GM18870 (cell line): Measurements from ENCODE around the gene PHACTR3.

Experiments used
- ATAC-seq: cut with Tn5 transposase; IDR thresholded peaks from one replicate; pipeline ENCODE4 v1.9.1; 2021; ENCODE audit warnings: moderate library complexity; ENCODE audit not compliant: unreplicated experiment

PHACTR3 gene

GRCh38 chr20:59588236-59588855 is 16.0 kb upstream of the PHACTR3 start:
- ATAC-seq = no peak

GRCh38 chr20:59589086-59589684 is 15.2 kb upstream of the PHACTR3 start:
- ATAC-seq = no peak

GRCh38 chr20:59591061-59591460 is 13.3 kb upstream of the PHACTR3 start:
- ATAC-seq = no peak

GRCh38 chr20:59596690-59597089 is 7.7 kb upstream of the PHACTR3 start:
- no peak for ATAC-seq

GRCh38 chr20:59597240-59597639 is 7.1 kb upstream of the PHACTR3 start:
- ATAC-seq = no peak

GRCh38 chr20:59598625-59599310 is 5.6 kb upstream of the PHACTR3 start:
- ATAC-seq = no peak

GRCh38 chr20:59599941-59600340 is 4.4 kb upstream of the PHACTR3 start:
- ATAC-seq = no peak

- ATAC-seq = no peak
Measured at GRCh38 chr20:59600472-59600871, 3.9 kb upstream of the PHACTR3 start.

GRCh38 chr20:59602546-59603080 is 1.7 kb upstream of the PHACTR3 start:
- ATAC-seq = no peak

GRCh38 chr20:59603176-59603575 is 1.2 kb upstream of the PHACTR3 start:
- ATAC-seq = no peak

- no peak for ATAC-seq
Measured at GRCh38 chr20:59604741-59605600, 631 bp downstream of the PHACTR3 start.

- no peak for ATAC-seq
Measured at GRCh38 chr20:59605601-59606364, 1.4 kb downstream of the PHACTR3 start.

GRCh38 chr20:59606566-59606965 is 2.2 kb downstream of the PHACTR3 start:
- ATAC-seq = no peak

- ATAC-seq = no peak
Measured at GRCh38 chr20:59608396-59608795, 4.1 kb downstream of the PHACTR3 start.

- no peak for ATAC-seq
Measured at GRCh38 chr20:59608871-59609270, 4.5 kb downstream of the PHACTR3 start.

- no peak for ATAC-seq
Measured at GRCh38 chr20:59611286-59611685, 6.9 kb downstream of the PHACTR3 start.

- no peak for ATAC-seq
Measured at GRCh38 chr20:59613861-59614260, 9.5 kb downstream of the PHACTR3 start.

GRCh38 chr20:59614714-59615113 is 10.4 kb downstream of the PHACTR3 start:
- ATAC-seq = no peak

GRCh38 chr20:59616306-59616705 is 12.0 kb downstream of the PHACTR3 start:
- no peak for ATAC-seq

- ATAC-seq = no peak
Measured at GRCh38 chr20:59617221-59617620, 12.9 kb downstream of the PHACTR3 start.
